ENCODE measurements around the gene COL3A1.

The COL3A1 gene

GRCh38 chr2:188969651-188970050 is 4.5 kb upstream of the COL3A1 start:
- Histone ChIP-seq H3K9me2 (replicated peaks; ENCODE audit: insufficient read depth, low read length) (no peaks in the 10 kb centered on the region), H3K9ac (ENCODE audit: low read length) (no peak overlapping the region), H3K79me2 (ENCODE audit: insufficient read depth, low read length) (no peaks in the 10 kb centered on the region), H3F3A (ENCODE audit: insufficient read depth) (no peaks in the 10 kb centered on the region), H3K27ac (ENCODE audit: low read depth, low read length) (no peak overlapping the region), H3K4me2 (ENCODE audit: low read depth, low read length, poor library complexity, severe bottlenecking) (no peak overlapping the region), H3K36me3 (ENCODE audit: low read length) (no peaks in the 10 kb centered on the region), H3K27me3 (ENCODE audit: low read length) (0 out of 2 replicates have a peak, but pooled peaks cover 3% of the 10 kb centered on the region), H3K4me3 (ENCODE audit: insufficient read depth, low read length, poor library complexity, severe bottlenecking) (no peak overlapping the region), H3K9me3 (ENCODE audit: insufficient read depth, low read length) (no peaks in the 10 kb centered on the region), H2AFZ (ENCODE audit: low read depth, low read length, severe bottlenecking) (no peak overlapping the region), H4K20me1 (ENCODE audit: low read depth, low read length) (no peaks in the 10 kb centered on the region)
- TF ChIP-seq EZH2phosphoT487 (conservative IDR thresholded peaks at IDR 0.05; ENCODE audit: low read length) (no peak), CTCF (IDR thresholded peaks at IDR 0.05; ENCODE audit: insufficient read depth, low read length, poor library complexity, severe bottlenecking) (no peak)

- H3K27ac ChIP-seq (ENCODE audit: low read depth, low read length) = no peak overlapping the region
- no peaks in the 10 kb centered on the region for H3K9me3 ChIP-seq (ENCODE audit: insufficient read depth, low read length)
- no peaks in the 10 kb centered on the region for H3K9me2 ChIP-seq (replicated peaks; ENCODE audit: insufficient read depth, low read length)
- H3K4me2 ChIP-seq (ENCODE audit: low read depth, low read length, poor library complexity, severe bottlenecking) = no peak overlapping the region
- 0 out of 2 replicates have a peak, but pooled peaks cover 3% of the 10 kb centered on the region for H3K27me3 ChIP-seq (ENCODE audit: low read length)
- H3K4me3 ChIP-seq (ENCODE audit: insufficient read depth, low read length, poor library complexity, severe bottlenecking) = no peak overlapping the region
- TF ChIP-seq CTCF (IDR thresholded peaks at IDR 0.05; ENCODE audit: insufficient read depth, low read length, poor library complexity, severe bottlenecking) (no peak), EZH2phosphoT487 (conservative IDR thresholded peaks at IDR 0.05; ENCODE audit: low read length) (no peak)
- no peaks in the 10 kb centered on the region for H4K20me1 ChIP-seq (ENCODE audit: low read depth, low read length)
- no peaks in the 10 kb centered on the region for H3K36me3 ChIP-seq (ENCODE audit: low read length)
- no peaks in the 10 kb centered on the region for H3K79me2 ChIP-seq (ENCODE audit: insufficient read depth, low read length)
- H3K9ac ChIP-seq (ENCODE audit: low read length) = no peak overlapping the region
- H3F3A ChIP-seq (ENCODE audit: insufficient read depth) = no peaks in the 10 kb centered on the region
- no peak overlapping the region for H2AFZ ChIP-seq (ENCODE audit: low read depth, low read length, severe bottlenecking)
Observed at GRCh38 chr2:188970211-188970610, 4.0 kb upstream of the COL3A1 start.

- no peaks in the 10 kb centered on the region for H4K20me1 ChIP-seq (ENCODE audit: low read depth, low read length)
- 0 out of 2 replicates have a peak, but pooled peaks cover 3% of the 10 kb centered on the region for H3K27me3 ChIP-seq (ENCODE audit: low read length)
- H3K36me3 ChIP-seq (ENCODE audit: low read length) = no peaks in the 10 kb centered on the region
- no peaks in the 10 kb centered on the region for H3K79me2 ChIP-seq (ENCODE audit: insufficient read depth, low read length)
- no peak overlapping the region for H3K27ac ChIP-seq (ENCODE audit: low read depth, low read length)
- no peak overlapping the region for H3K9ac ChIP-seq (ENCODE audit: low read length)
- H3F3A ChIP-seq (ENCODE audit: insufficient read depth) = no peaks in the 10 kb centered on the region
- no peaks in the 10 kb centered on the region for H3K9me3 ChIP-seq (ENCODE audit: insufficient read depth, low read length)
- H3K9me2 ChIP-seq (replicated peaks; ENCODE audit: insufficient read depth, low read length) = no peaks in the 10 kb centered on the region
- no peak overlapping the region for H3K4me3 ChIP-seq (ENCODE audit: insufficient read depth, low read length, poor library complexity, severe bottlenecking)
- TF ChIP-seq CTCF (IDR thresholded peaks at IDR 0.05; ENCODE audit: insufficient read depth, low read length, poor library complexity, severe bottlenecking) = no peak
- TF ChIP-seq EZH2phosphoT487 (conservative IDR thresholded peaks at IDR 0.05; ENCODE audit: low read length) = no peak
- no peak overlapping the region for H2AFZ ChIP-seq (ENCODE audit: low read depth, low read length, severe bottlenecking)
- H3K4me2 ChIP-seq (ENCODE audit: low read depth, low read length, poor library complexity, severe bottlenecking) = no peak overlapping the region
Observed at GRCh38 chr2:188971432-188971861, 2.7 kb upstream of the COL3A1 start.

All from SU-DHL-6 (cell line).